ENCODE results near the gene CDH22. TPM values are rescaled to one million over a fixed set of nuclear protein-coding genes. Genes with fewer than 3 reads are reported as not detected.
A peak's percentile ranks its signal among the peaks of the same experiment; 100 is the strongest.

CDH22 gene
- total and polyA plus RNA-seq, 12 donors: 0.04 to 11.0 (median 0.64) TPM

DNA sequence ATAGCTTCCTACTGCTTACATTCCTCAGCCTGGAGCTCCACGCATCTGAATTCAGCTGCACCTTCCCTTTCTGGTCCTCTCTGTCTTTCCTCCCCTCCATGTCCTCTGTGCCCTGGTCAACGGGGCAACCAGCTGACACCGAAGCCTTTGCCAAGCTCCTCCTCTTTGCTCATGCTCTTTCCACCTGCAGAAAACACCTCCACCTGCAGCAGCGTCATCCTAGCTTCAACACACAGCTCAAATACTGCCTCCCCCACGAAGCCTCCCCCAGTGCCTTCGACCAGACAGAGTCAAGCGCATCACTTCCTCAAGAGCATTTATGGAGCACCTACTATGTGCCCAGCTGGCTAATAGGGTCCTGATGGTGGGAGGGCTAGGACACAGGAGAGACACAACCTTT, 9.2 kb downstream of the CDH22 start:
- no peaks in the 10 kb centered on the region for H3K9me3 ChIP-seq
- no peak for DNase-seq
- H3K4me1 ChIP-seq: no peaks in the 10 kb centered on the region
- no peak overlapping the region for H3K27ac ChIP-seq
- intact Hi-C loops (cut with DNase I): no loop called here
- H3K36me3 ChIP-seq: no peaks in the 10 kb centered on the region
- TF ChIP-seq, protein P1, sequence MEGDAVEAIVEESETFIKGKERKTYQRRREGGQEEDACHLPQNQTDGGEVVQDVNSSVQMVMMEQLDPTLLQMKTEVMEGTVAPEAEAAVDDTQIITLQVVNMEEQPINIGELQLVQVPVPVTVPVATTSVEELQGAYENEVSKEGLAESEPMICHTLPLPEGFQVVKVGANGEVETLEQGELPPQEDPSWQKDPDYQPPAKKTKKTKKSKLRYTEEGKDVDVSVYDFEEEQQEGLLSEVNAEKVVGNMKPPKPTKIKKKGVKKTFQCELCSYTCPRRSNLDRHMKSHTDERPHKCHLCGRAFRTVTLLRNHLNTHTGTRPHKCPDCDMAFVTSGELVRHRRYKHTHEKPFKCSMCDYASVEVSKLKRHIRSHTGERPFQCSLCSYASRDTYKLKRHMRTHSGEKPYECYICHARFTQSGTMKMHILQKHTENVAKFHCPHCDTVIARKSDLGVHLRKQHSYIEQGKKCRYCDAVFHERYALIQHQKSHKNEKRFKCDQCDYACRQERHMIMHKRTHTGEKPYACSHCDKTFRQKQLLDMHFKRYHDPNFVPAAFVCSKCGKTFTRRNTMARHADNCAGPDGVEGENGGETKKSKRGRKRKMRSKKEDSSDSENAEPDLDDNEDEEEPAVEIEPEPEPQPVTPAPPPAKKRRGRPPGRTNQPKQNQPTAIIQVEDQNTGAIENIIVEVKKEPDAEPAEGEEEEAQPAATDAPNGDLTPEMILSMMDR (IDR thresholded peaks at IDR 0.05): no peak
- H3K27me3 ChIP-seq: peaks cover 0 to 89% (median 74%) of the 10 kb centered on the region in 7 donors
- no peak overlapping the region for H3K4me3 ChIP-seq
- WGBS, 2 donors: 58 to 60% methylated on average over 7 of the region's 7 CpGs
- ATAC-seq: no peak

DNA sequence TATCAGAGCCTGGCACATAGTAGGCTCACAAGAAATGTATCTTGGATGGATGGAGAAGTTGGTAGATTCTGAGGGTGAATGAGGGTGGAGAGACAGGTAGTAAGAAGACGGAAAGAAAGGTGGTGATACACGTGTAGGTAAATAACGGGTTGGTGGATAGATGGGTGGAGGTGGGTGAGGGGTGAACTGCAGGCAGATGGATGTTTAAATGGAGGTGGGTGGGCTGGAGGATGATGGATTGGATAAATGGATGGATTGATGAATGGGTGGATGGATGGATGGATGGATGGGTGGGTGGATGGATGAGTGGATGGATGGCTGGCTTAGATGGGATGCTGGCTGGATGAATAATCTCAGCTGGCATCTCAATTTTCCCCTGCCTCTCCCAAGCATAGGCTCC, 9.9 kb downstream of the CDH22 start:
- intact Hi-C loops (cut with DNase I): no loop called here
- Histone ChIP-seq H3K4me1 (no peaks in the 10 kb centered on the region), H3K27me3 (peaks cover 0 to 88% (median 73%) of the 10 kb centered on the region in 7 donors), H3K9me3 (no peaks in the 10 kb centered on the region), H3K4me3 (no peak overlapping the region), H3K27ac (no peak overlapping the region), H3K36me3 (no peaks in the 10 kb centered on the region)
- DNase-seq (no peak), ATAC-seq (no peak)
- WGBS, 2 donors: 79 to 82% methylated on average over 3 of the region's 3 CpGs
- TF ChIP-seq, protein P1 (IDR thresholded peaks at IDR 0.05): no peak

DNA sequence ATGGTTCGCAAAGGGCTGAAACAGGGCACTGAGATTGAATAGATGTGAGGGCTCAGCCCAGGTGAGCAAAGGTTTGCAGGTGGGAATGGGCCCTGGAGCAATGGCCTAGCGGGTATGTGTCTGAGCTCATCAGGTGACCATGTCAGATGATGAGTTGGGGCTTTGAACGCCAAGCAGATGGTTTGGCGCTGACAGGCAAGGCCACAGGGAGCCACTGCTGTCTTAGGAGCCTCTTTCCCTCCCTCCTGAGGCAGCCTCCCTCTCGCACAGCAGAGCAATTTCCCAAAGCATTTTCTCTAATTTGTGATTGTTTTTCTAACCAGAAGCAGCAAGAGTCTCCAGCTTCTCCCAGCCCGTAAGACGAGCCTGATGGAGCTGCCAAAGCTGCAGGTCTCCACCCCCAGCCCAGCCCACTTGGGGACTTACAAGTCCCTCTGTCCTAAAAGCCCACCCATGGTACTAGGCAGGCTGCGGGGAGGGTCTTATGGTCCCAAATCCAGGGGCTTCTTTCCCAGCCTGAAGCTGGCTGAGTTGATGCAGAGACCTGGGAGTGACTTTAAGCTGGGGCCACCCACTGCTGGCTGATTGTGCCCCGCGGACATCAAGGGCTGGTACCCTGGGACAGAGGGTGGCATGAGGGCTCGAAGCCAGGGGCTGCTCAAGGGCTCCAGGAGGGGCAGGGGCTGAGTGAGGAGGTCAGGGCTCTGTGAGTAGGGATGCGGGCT, 11.6 kb downstream of the CDH22 start:
- DNase-seq: no peak
- WGBS, 2 donors: 50 to 51% methylated on average over 12 of the region's 12 CpGs
- H3K27me3 ChIP-seq: peaks cover 0 to 81% (median 72%) of the 10 kb centered on the region in 7 donors
- no peak overlapping the region for H3K27ac ChIP-seq
- intact Hi-C loops (cut with DNase I): no loop called here
- no peak for ATAC-seq
- H3K36me3 ChIP-seq: no peaks in the 10 kb centered on the region
- H3K9me3 ChIP-seq: no peaks in the 10 kb centered on the region
- no peaks in the 10 kb centered on the region for H3K4me1 ChIP-seq
- TF ChIP-seq, protein P1 (IDR thresholded peaks at IDR 0.05): no peak
- H3K4me3 ChIP-seq: no peak overlapping the region

DNA sequence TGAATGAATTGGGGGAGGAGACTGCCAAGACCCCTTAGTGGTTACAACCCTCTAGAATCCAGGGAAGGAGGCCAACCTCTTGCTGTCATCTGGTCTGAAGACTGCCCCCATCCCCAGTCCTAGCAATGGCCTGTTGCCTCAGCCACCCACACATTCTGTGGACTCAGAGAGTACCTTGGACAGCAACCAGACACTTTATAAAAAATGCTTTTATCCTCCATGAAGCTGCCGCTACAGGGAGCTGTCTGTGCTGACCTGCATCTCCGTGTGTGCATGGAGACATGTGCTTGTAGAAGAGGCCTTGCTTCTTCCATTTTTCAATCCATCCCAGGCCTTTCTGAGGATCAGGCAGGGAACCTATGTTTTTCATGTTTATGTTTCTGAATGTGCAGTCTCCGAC, 15.2 kb downstream of the CDH22 start:
- Histone ChIP-seq H3K36me3 (no peaks in the 10 kb centered on the region), H3K27ac (no peak overlapping the region), H3K9me3 (no peaks in the 10 kb centered on the region), H3K4me3 (no peak overlapping the region), H3K4me1 (no peaks in the 10 kb centered on the region), H3K27me3 (peaks cover 0 to 87% (median 63%) of the 10 kb centered on the region in 7 donors)
- 25% methylated on average over 3 of the region's 3 CpGs for WGBS, 2 donors
- intact Hi-C loops (cut with DNase I): loop anchor here in 1 of 10 donors (2.0 kb wide), 1 partner anchor 50 kb away; no protein-coding TSS in a partner anchor
- TF ChIP-seq, protein P1 (IDR thresholded peaks at IDR 0.05): no peak
- peak in 1 of 8 donors; percentile 60 for ATAC-seq
- DNase-seq: no peak

Data from heart right ventricle (tissue), 16 donors.